Stimulated activated effector memory CD8-positive, alpha-beta T cell treated with anti-CD3 and anti-CD28 coated beads, Interleukin-12 subunit alpha, Interleukin-12 subunit beta, amount 100 ng/mL, for 72 hours (primary cell): ENCODE data around the gene NR2C1.

ENCODE experiments used
- ATAC-seq: fragments of 150-1000 bp; cut with Tn5 transposase; 2 replicates; pipeline ENCODE4 v1.10.0; 2021
- DNase-seq, 2 donors: peaks; one replicate each; pipeline ENCODE4 v3.0.0; 2021 to 2022; ENCODE audit warnings: low spot score in 2 of 2
- H3K27ac Mint-ChIP-seq: one replicate; pipeline ENCODE4 v1.8.0; 2022; ENCODE audit warnings: mild to moderate bottlenecking, mixed read lengths
- H3K36me3 Mint-ChIP-seq: one replicate; pipeline ENCODE4 v1.8.0; 2022; ENCODE audit warnings: mild to moderate bottlenecking, mixed read lengths
- H3K4me1 Mint-ChIP-seq: one replicate; pipeline ENCODE4 v1.8.0; 2022; ENCODE audit warnings: mixed read lengths
- H3K4me3 Mint-ChIP-seq: one replicate; pipeline ENCODE4 v1.8.0; 2022; ENCODE audit warnings: mild to moderate bottlenecking, mixed read lengths
- H3K9me3 Mint-ChIP-seq: one replicate; pipeline ENCODE4 v1.8.0; 2022; ENCODE audit warnings: mixed read lengths

NR2C1 gene

DNA sequence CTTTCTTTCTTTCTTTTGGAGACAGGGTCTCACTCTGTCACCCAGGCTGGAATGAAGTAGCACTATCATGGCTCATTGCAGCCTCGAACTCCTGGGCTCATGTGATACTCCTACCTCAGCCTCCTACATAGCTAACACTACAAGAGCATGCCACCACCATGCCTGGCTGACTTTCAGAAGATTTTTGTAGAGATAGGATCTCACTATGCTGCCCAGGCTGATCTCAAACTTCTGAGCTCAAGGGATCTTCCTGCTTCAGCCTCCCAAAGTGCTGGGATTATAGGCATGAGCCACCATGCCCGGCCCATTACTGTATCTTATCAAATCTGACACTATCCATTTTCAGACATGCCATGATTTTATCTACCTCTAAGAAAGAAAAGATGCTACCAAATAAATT, 101.5 kb downstream of the NR2C1 start:
- Mint-ChIP-seq H3K9me3 (no peaks in the 10 kb centered on the region), H3K4me3 (no peak overlapping the region), H3K36me3 (peaks cover 19% of the 10 kb centered on the region), H3K27ac (no peak overlapping the region), H3K4me1 (no peaks in the 10 kb centered on the region)
- DNase-seq (no peak), ATAC-seq (no peak)

DNA sequence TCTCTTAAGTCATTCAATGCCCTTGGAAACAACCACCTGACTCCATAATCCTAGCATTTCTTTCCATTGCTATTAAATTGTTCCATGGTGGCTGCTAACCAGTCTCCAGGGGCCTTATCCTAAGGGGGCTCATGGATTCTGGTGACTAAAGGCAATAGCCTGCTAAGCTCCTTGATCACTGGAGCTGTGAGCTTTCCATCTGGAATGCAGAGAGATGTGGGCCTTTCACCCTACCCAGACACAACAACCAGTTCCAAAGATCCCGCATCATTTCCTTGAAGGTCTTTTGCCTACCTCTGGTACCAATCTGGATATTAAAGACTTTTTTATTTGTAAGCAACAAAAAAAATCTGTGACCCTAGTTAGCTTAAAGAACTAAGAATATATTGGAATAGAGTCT, 102.9 kb downstream of the NR2C1 start:
- H3K36me3 Mint-ChIP-seq: peaks cover 19% of the 10 kb centered on the region
- no peaks in the 10 kb centered on the region for H3K4me1 Mint-ChIP-seq
- no peak for ATAC-seq
- H3K27ac Mint-ChIP-seq: no peak overlapping the region
- DNase-seq: no peak
- H3K9me3 Mint-ChIP-seq: no peaks in the 10 kb centered on the region
- no peak overlapping the region for H3K4me3 Mint-ChIP-seq
